HG02938 (cell line): ENCODE measurements around the gene KRI1.
"Not testable (repeated sequence)": the region's sequence is repeated elsewhere in the genome, so short reads cannot be mapped to it uniquely, and the experiment has no call there.

Experiments used
- ATAC-seq: cut with Tn5 transposase; IDR thresholded peaks from one replicate; pipeline ENCODE4 v1.9.1; 2021; ENCODE audit warnings: mild to moderate bottlenecking, moderate library complexity; ENCODE audit not compliant: unreplicated experiment

Gene KRI1

DNA sequence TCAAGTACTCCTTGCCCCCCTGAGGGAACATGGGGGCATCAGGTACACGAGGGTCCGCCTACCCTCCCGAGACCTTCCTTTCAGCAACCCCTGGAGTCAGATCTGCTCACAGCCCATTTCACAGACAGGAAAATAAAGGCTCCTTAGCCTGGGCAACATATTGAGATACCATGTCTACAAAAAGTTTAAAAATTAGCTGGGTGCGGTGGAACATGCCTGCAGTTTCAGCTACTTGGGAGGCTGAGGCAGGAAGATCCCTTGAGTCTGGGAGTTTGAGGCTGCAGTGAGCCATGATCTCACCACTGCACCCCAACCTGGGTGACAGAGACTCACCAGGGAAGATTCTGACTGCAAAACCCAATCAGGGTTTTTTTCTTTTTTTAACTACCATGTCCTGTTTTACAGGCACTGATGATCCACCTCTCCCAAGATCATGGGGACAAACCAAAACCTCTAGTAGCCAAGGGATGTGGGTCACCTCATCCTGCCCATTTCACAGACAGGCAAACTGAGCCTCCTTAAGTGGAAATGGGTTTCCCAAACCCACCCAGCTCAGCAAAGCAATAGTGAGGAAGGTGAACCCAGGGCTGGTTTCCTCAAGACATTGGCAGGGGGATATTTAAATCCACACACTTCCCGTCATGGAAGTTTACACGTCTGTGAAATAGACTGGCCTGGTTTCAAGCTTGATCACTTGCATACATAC, 9.4 kb upstream of the KRI1 start:
- no peak for ATAC-seq

DNA sequence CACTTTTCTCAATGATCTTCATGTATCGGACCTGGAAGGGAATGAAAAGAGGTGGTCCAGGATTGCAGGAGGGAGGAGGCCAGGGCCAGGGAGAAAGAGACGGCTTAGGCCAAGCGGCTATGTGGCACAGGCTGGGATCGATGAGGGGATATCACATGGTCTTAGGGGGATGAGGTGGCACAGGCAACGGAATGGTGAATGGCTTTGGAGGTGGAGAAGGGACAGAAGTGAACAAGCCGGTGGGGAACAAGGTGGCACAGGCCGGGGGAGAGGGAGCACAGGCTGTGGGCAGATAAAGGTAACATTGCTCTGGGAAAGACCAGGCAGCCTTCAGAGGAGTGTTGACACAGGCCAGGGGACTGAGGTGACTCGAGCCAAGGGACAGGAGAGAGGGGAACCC, 8.7 kb upstream of the KRI1 start:
- ATAC-seq = no peak

DNA sequence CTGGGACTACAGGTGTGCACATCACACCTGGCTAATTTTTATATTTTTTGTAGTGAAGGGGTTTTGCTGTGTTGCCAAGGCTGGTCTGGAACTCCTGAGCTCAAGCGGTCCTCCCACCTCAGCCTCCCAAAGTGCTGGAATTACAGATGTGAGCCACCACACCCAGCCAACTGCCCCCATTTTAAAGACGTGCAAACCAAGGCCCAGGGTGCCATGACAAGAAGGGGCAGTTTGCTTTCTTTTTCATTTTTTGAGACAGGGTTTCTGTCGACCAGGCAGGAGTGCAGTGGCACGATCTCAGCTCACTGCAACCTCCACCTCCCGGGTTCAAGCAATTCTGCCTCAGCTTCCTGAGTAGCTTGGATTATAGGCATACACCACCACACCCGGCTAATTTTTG, 8.0 kb upstream of the KRI1 start:
- ATAC-seq = not testable (repeated sequence)

DNA sequence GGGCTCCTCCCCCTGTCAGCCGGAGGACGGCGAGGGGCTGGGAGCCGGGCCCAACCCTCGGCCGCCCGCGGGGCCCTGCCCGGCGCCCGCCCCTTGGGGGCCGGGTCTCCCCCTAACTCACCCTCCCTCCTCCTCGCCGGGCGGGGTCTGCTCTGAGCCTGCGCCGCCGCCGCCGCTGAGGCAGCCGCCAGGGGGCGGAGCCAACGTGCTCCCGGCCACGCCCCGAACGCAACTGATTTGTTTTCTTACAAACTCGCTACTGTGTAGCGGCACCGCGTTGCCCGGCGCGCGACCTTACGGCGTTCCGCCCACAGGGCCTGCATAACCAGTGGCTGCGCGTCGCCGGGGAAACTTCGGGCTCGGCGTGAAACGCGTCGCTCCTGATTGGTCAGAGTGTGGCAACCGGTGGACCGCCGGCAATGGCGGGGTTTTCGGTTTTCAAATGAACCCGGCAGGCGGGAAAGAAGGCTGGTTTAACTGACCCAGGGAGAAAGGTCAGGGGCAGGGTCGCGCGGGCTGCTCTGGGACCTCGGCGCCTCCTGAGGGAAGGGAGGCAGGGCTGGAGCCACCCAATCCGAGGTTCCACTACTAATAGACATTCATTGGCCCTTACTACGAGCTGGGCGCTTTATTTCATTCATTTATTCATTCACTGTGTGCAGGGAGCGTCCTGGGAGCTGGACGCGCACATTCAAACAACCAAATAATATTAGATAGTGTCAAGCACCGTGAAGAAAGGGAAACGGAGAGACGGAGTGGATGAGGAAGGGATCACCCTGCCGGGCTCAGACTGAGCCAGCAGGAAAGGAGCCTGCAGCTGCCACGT, 3.2 kb upstream of the KRI1 start, which contains the start of gene CDKN2D:
CDKN2D (minus strand) TSS at position 154 of the 826 bp plus-strand sequence. CDS start 326 bp downstream, outside the sequence.
- ATAC-seq = peak; percentile 61

DNA sequence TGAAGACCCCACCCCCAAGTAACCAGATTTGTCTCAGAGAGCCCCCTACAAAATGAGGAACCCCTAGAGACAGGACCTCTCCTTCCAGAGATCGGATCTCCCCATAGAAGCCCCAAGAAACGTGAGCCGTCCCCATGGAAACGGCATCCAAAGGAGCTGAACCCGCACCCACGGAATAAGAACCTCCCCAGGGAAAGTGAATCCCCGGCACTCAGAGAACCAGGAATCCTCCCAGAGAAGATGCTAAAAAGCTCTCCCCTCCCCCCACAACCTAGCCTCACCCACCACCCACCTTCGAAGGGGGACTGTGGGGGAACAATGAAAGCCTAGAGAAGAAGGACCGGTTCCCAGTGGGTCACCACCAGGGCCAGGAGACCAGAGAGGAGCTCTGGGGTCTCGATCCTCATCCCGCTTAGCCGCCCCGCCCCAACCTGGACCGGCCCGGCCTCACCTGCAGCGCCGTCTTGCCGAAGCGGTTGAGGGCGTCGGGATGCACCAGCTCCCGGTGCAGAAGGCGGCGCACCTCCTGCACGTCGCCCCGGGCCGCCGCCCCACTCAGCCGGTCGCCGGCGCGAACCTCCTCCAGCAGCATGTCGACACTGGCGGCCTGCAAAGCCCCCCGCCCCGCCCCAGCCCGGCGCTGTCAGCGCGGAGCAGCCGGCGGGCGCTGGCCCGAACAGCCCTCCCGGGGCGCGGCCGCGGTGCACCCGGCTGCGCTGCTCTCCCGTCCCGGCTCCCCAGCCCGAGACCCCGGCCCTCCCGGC, 2.4 kb upstream of the KRI1 start:
- ATAC-seq = no peak

DNA sequence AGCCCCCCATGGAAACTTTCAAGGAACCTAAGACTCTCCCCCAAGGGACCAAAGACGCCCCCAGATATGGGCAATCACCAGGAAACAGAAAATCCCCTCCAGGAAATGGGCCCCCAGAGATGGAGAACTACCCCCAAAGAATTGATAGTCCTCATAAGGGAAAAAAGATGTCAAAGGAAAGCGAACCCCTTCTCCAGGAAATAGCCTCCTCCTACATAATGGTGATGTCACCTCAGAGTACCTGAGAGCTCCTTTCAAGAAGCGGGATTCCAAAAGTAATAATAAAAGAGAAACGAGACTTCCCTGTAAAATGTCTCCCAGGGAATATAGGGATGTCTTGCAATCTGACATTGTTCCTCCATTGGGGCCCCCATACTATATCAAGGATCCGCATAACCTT, 1.8 kb upstream of the KRI1 start:
- ATAC-seq = no peak

DNA sequence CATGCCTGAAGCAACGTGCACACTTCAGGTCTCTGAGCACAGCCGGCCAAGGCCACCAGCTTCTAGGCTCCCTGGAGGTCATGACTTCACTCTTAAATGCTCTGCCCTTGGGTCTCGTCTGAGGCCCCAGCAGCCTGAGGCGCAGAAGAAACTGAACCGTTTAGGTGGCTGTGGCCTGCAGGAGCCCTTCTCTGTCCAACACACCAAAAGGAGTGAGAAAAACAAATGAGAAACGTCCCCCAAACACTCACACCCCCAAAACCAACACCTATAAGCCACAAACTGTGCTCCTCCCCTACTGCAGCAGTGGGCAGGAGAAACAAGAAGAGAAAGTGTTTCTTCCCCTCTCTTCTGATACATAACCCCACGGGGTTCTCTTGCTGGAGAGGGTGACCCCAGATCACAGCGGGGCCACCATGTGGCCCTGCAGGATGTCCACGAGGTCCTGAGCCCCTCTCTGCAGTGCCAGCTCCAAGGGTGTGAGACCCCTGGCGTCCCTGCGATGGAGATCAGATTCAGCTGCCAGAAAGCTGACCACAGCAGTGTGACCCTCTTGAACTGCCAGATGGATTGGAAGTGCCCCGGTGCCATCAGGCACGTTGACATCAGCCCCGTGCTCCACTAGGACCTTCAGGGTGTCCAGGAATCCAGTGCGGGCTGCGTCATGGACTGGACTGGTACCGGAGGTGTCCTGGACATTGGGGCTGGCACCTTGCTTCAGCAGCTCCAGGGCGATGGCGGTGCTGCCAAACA, 1.0 kb upstream of the KRI1 start:
- no peak for ATAC-seq

DNA sequence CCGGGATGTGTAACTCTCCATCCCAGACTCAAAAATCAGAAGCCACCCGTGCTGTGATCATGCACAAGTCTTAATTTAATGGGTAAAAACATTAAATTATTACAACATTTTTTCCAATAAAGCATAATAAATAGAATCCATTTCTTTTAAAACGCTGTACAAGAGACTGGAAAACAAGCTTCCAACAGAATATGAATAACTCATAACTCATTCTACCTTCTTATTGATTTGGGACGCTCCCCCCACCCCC, 523 bp upstream of the KRI1 start:
- ATAC-seq = no peak

DNA sequence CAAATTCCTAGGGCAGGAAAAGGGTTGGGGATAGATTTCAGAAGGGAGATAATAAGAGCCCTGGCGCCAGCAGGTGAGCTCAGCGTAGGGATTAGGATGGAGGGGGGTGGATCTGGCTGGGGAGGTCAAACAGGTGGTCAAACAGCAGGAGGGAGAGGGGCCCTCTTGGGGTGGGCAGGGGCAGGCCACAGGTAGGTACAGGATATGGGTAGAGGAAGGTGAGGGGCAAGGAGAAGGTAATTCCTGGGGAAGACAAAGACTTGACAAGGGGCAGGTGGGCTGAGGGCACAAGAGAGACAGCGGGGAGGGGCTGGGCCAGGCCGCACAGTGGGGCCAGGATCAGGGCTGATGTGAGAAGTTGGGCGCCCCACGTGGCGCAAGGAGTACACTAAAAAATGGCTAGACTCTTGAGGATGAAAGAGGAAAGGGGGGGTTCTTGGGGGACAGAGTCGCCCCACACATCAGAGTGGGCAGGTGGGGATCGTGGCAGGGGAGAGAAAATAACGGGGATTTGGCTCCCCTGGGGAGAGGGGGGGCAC, 713 bp downstream of the KRI1 start:
- no peak for ATAC-seq

DNA sequence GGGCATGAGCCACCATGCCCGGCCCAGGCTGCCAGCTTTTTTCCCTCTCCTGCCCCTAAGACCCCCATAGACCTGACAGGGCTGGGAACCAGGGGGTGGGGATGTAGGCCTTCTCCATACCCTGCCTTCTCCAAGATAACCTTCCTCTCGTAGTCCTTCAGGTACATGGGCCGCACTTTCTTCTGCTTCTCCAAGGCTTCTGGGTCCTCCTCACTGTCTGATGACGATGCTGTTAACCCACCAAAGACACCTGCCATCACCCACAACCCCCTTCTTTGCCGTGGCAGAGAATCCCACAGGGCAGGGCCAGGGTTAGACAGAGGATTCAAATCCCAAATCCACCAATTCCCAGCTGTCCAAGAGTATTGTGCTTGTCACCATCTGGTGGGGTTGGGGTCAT, 3.2 kb downstream of the KRI1 start:
- ATAC-seq = no peak

DNA sequence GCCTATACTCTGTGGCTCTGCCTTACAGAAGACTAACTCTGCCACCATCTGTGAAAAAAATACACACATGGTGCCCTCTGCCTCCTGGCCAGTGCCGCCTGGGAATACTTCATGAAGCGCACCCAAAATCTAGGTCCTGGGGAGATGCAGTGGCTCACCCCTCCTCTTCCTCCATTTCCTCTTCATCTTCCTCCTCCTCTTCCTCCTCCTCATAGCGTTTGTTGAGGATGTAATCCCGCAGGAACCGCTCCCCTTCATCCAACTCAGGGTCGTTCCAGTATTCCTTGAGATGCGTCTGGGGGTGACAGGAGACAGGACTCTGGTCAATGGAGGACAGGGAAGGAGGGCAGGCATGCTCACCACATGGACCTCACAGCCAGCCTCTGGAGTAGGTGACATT, 5.7 kb downstream of the KRI1 start:
- ATAC-seq = no peak

DNA sequence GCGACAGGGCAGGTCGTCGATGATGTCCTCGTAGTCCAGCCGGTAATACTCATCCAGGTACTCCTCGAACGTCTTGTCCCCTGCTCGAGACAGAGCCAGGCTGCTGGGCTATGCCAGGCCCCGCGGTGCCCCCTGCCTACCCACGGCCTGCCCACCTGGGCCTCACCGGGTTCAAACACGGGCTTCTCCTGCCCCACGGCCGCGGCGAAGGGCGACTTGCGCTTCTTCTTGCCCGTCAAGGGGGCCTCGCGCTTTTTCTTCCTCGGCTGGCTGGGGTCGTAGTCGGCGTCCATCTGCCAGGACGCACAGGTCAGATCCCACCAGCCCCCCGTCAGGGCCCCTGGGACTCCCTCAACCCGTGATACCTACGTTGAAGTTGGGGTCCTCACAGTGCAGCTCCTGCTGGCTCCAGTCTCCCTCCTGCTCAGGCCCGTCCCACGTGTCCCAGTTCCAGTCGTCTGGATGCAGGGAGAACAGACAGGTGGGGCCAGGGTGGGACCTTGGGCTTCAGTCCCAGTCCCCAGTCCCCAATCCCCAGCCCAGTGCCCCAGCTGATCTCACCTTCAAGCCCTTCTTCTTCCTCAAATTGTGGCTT, 8.1 kb downstream of the KRI1 start:
- no peak for ATAC-seq

DNA sequence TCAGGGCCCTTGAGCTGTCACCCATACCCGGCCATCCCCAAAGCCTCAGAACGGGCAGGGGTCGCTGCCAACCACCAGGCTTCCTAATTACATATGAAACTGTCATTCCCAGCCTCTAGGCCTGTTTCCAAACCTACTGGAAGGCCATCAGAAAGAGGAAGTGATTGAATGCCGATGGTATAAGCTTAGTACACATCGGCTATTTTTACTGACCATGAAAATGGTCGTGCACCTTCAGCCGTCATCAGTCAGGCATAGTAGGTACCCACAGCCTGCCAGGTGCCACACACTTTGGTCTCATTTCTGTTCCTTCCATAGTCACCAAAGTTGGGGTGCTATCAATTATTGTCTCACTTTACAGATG, 10.2 kb downstream of the KRI1 start:
- ATAC-seq = no peak

DNA sequence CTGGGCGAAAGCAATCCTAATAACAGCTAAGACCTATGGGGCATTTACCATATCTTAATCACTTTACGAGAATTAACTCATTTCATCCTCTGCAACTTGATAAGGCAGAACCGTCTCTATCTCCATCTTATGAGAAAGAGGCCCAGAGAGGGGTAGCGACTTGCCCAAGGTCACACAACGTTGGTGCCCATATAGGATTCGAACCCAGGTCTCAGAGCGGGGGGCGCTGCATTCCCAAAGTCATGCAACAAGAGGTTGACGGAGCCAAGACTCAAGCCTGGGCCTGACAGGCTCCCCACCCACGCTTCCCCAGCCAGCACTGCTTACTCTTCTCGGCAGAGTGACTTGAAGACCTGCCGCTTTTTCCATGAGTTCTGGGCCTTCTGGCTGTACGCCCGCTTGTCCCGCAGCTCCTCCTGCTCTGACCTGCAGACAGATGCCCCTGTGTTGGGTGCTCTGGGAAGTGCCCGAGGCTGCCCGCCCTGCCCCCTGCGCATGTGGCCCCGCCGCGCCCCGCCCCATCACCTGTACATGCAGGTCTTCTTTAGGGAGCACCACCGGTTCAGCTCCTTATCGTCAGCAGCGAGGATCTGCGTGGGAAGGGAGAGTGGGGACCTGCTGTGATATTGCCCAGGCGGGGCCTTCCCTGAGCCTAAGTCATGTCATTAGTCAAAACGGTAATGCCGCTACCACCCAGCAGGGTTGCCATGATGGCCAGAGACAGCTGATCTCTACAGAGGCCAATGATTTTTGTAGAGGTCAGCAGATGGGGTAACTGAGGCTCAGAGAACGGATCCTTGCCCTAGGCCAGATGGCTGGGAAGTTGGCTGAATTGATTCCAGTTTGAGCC, 10.8 kb downstream of the KRI1 start:
- no peak for ATAC-seq

DNA sequence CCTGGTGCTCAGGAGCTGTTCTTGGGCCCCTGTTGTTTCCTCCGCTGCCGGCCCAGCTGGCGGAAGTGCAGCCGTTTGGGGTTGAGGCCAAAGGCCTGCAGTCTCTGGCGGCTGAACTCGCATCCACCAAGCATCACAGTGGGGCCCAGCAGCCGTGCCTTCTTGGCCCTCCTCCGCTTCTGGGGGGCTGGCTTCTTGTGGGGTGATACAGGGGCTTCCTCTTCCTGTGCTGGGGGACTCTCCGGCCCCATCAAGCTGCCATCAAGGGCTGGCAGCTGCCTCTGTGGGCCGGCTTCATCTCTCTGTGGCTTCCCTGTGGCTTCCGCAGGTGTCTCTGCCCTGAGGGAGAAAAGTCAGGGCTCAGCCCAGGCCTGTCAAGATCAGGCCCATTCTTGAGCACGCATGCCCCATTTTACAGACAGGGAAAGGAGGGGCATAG, 11.8 kb downstream of the KRI1 start:
- ATAC-seq = no peak

DNA sequence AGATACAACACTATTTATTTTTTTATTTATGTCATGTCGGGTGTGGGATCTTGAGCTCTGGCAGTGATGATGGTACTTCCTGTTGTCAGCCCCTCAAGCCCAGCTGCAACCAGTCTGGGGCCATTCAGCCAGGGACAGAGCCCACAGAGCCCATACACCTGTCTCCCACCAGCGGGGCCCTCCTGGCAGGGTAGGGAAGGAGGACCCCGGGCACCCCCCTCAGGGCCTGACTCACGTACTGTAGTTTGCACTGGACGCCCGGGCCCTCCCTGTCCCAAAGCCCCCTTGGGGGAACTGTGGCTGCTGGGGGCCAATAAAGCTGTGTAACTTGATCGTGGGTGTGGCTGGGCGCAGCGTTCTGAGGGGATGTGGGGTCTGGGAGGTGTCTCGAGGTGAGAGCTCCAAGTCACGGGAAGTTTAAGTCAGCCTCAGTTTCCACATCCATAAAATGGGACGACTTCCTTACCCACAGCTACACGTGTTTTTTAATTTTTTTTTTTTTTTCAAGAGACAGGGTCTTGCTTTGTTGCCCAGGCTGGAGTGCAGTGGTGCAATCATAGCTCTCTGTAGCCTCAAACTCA, 12.6 kb downstream of the KRI1 start:
- ATAC-seq = no peak

DNA sequence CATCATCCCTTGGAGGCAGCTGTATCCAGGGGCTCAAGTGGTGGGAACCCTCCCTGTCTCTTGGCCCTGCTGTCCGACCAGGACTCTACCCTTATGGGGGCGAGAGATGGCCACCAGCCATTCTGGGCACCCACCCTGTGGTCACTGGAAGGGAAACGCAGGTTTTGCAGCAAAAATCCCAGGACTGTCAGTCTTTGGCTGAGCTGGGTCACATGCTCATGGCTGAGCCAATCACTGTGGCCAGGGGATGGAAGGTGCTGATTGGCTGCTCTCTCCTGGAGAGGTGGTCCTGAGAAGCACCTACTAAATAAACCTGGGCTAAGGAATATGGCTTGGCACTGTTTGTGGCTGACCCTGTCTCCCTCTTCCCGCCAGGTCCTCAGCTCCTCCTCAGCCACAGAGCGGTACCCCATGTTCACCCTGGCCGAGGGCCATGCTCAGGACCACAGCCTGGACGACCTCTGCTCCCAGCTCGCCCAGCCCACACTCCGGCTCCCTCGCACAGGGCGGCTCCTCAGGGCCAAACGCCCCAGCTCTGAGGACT, 13.2 kb downstream of the KRI1 start:
- no peak for ATAC-seq

DNA sequence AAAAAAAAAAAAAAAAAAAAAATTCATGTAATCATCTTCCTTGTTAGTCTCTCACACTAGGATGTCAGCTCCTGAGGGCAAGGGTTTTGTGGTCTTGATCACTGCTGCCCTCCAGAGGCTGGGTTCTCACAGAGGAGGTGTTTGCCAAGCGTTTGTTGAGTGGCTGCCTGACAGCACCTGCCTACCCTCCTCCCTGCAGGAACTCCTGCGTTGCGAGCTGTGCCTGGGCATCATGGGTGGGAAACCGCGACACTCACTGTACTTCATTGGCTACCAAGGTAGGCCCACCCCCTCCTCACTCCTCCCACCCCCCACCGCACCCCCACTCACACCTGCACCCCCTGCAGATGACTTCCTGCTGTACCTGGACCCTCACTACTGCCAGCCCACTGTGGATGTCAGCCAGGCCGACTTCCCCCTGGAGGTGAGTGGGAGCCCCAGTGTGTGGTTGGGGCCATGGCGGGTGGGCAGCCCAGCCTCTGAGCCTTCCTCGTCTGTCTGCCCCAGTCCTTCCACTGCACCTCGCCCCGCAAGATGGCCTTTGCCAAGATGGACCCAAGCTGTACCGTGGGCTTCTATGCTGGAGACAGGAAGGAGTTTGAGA, 14.0 kb downstream of the KRI1 start:
- no peak for ATAC-seq

DNA sequence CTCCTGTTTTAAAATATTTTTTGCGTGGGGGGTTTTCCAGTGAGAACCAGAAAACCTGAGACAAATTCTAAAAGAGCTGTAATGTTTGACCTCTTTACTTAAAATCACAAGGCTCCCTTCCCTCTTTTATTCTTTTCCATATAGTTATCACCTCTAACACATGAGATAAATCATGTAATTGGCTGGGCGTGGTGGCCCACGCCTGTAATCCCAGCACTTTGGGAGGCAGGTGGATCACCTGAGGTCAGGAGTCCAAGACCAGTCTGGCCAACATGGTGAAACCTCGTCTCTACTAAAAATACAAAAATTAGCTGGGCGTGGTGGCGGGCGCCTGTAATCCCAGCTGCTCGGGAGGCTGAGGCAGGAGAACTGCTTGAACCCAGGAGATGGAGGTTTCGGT, 14.8 kb downstream of the KRI1 start:
- not testable (repeated sequence) for ATAC-seq
